Endothelial cell of umbilical vein (primary cell): ENCODE results near the gene OR52E5.

Source experiments
- CTCF ChIP-seq, 2 donors: IDR thresholded peaks; 1 replicate in 1 of 2; 2 replicates in 1 of 2; pipeline ENCODE4 v1.5.1; 2011; ENCODE audit warnings: low read length in 2 of 2, mild to moderate bottlenecking in 2 of 2, moderate library complexity in 2 of 2, control low read depth in 1 of 2, inconsistent platforms in 1 of 2, low read depth in 1 of 2; ENCODE audit not compliant: insufficient read depth in 1 of 2; ENCODE audit errors: extremely low read depth in 1 of 2
- EZH2 ChIP-seq: IDR thresholded peaks from 2 replicates; pipeline ENCODE4 v1.6.1; 2012; ENCODE audit warnings: borderline replicate concordance, low read depth, mild to moderate bottlenecking, moderate library complexity, low read length, inconsistent platforms; ENCODE audit not compliant: severe bottlenecking
- FOS ChIP-seq: IDR thresholded peaks from 2 replicates; pipeline ENCODE4 v1.6.1; 2011; ENCODE audit warnings: mild to moderate bottlenecking, low read length, moderate library complexity, borderline replicate concordance; ENCODE audit not compliant: insufficient read depth
- GATA2 ChIP-seq: IDR thresholded peaks from 2 replicates; pipeline ENCODE4 v1.7.0; 2011; ENCODE audit warnings: low read depth, mild to moderate bottlenecking, moderate library complexity, mixed read lengths, low read length; ENCODE audit not compliant: insufficient read length, insufficient read depth
- JUN ChIP-seq: IDR thresholded peaks from 2 replicates; pipeline ENCODE4 v1.6.1; 2011; ENCODE audit warnings: borderline replicate concordance, low read depth; ENCODE audit not compliant: insufficient read length, insufficient read depth
- MAX ChIP-seq: IDR thresholded peaks from 2 replicates; pipeline ENCODE4 v1.6.1; 2011; ENCODE audit not compliant: insufficient read depth, insufficient read length
- MYC ChIP-seq: IDR thresholded peaks from one replicate; pipeline ENCODE4 v1.6.1; 2011; ENCODE audit warnings: mild to moderate bottlenecking, low read depth, low read length
- POLR2A ChIP-seq: IDR thresholded peaks from 2 replicates; pipeline ENCODE4 v1.6.1; 2012; ENCODE audit warnings: low read depth, mild to moderate bottlenecking, control low read depth, low read length
- POLR2AphosphoS5 ChIP-seq: IDR thresholded peaks from 2 replicates; pipeline ENCODE4 v1.6.1; 2012; ENCODE audit warnings: low read depth, mild to moderate bottlenecking, control low read depth, low read length, moderate library complexity; ENCODE audit not compliant: insufficient read depth

- TF ChIP-seq EZH2 (no peak), POLR2AphosphoS5 (no peak), POLR2A (no peak), CTCF (IDR thresholded peaks at IDR 0.05; ENCODE audit: extremely low read depth in 1 of 2, insufficient read depth in 1 of 2, low read depth in 1 of 2, low read length in 2 of 2) (no peak), GATA2 (no peak), MAX (no peak), MYC (no peak), FOS (no peak), JUN (no peak)
Observed at GRCh38 chr11:5933116-5933515, 40.1 kb downstream of the OR52E5 start.
